Measurements from ENCODE around the gene ACP7. TPM values are rescaled to one million over a fixed set of nuclear protein-coding genes. Genes with fewer than 3 reads are reported as not detected.

ACP7 gene
- total RNA-seq, 1 experiment from 2014 or later: not detected

GRCh38 chr19:39133431-39134270 is 49.5 kb downstream of the ACP7 start:
- BruUV-seq (replicated peaks): no TSS peak
- no peak for DNase-seq (ENCODE audit: unreplicated experiment)
- Mint-ChIP-seq H3K27me3 (ENCODE audit: insufficient read depth, unreplicated experiment) (no peaks in the 10 kb centered on the region), H3K36me3 (ENCODE audit: insufficient read depth, unreplicated experiment) (no peaks in the 10 kb centered on the region), H3K27ac (ENCODE audit: low read depth, unreplicated experiment) (no peak overlapping the region), H3K4me1 (ENCODE audit: insufficient read depth, unreplicated experiment) (peaks cover 8% of the 10 kb centered on the region), H3K9me3 (ENCODE audit: unreplicated experiment) (no peaks in the 10 kb centered on the region), H3K4me3 (ENCODE audit: unreplicated experiment) (no peak overlapping the region)
- no peak for TF ChIP-seq CTCF (IDR thresholded peaks at IDR 0.05; ENCODE audit: unreplicated experiment)
- ChIA-PET POLR2A (no interaction called here), CTCF (interaction anchor here (1.0 kb wide), 1 partner anchor 12 kb away, joined by 3 read pairs; no protein-coding TSS in a partner anchor)
- intact Hi-C loops (cut with micrococcal nuclease): no loop called here

GRCh38 chr19:39135701-39136100 is 51.5 kb downstream of the ACP7 start:
- Mint-ChIP-seq H3K4me1 (ENCODE audit: insufficient read depth, unreplicated experiment) (peaks cover 8% of the 10 kb centered on the region), H3K27me3 (ENCODE audit: insufficient read depth, unreplicated experiment) (no peaks in the 10 kb centered on the region), H3K27ac (ENCODE audit: low read depth, unreplicated experiment) (no peak overlapping the region), H3K9me3 (ENCODE audit: unreplicated experiment) (no peaks in the 10 kb centered on the region), H3K36me3 (ENCODE audit: insufficient read depth, unreplicated experiment) (no peaks in the 10 kb centered on the region), H3K4me3 (ENCODE audit: unreplicated experiment) (no peak overlapping the region)
- DNase-seq (ENCODE audit: unreplicated experiment): no peak
- intact Hi-C loops (cut with micrococcal nuclease): no loop called here
- BruUV-seq (replicated peaks): no TSS peak
- ChIA-PET POLR2A (no interaction called here), CTCF (interaction anchor here (1.0 kb wide), 1 partner anchor 13 kb away, joined by 4 read pairs; no protein-coding TSS in a partner anchor)
- no peak for TF ChIP-seq CTCF (IDR thresholded peaks at IDR 0.05; ENCODE audit: unreplicated experiment)

GRCh38 chr19:39136225-39136940 is 52.2 kb downstream of the ACP7 start:
- no peak for TF ChIP-seq CTCF (IDR thresholded peaks at IDR 0.05; ENCODE audit: unreplicated experiment)
- H3K4me3 Mint-ChIP-seq (ENCODE audit: unreplicated experiment): no peak overlapping the region
- CTCF ChIA-PET: no interaction called here
- peaks cover 3% of the 10 kb centered on the region for H3K36me3 Mint-ChIP-seq (ENCODE audit: insufficient read depth, unreplicated experiment)
- H3K27ac Mint-ChIP-seq (ENCODE audit: low read depth, unreplicated experiment): peak overlapping the region; percentile 85
- intact Hi-C loops (cut with micrococcal nuclease): no loop called here
- no peaks in the 10 kb centered on the region for H3K27me3 Mint-ChIP-seq (ENCODE audit: insufficient read depth, unreplicated experiment)
- POLR2A ChIA-PET: no interaction called here
- BruUV-seq (replicated peaks): no TSS peak
- no peaks in the 10 kb centered on the region for H3K9me3 Mint-ChIP-seq (ENCODE audit: unreplicated experiment)
- DNase-seq (ENCODE audit: unreplicated experiment): no peak
- peaks cover 8% of the 10 kb centered on the region for H3K4me1 Mint-ChIP-seq (ENCODE audit: insufficient read depth, unreplicated experiment)

GRCh38 chr19:39137131-39137530 is 53.0 kb downstream of the ACP7 start:
- Mint-ChIP-seq H3K9me3 (ENCODE audit: unreplicated experiment) (no peaks in the 10 kb centered on the region), H3K27me3 (ENCODE audit: insufficient read depth, unreplicated experiment) (no peaks in the 10 kb centered on the region), H3K27ac (ENCODE audit: low read depth, unreplicated experiment) (peak overlapping the region; percentile 85), H3K4me3 (ENCODE audit: unreplicated experiment) (no peak overlapping the region), H3K4me1 (ENCODE audit: insufficient read depth, unreplicated experiment) (peaks cover 8% of the 10 kb centered on the region), H3K36me3 (ENCODE audit: insufficient read depth, unreplicated experiment) (peaks cover 7% of the 10 kb centered on the region)
- BruUV-seq (replicated peaks): no TSS peak
- intact Hi-C loops (cut with micrococcal nuclease): no loop called here
- CTCF ChIA-PET: no interaction called here
- DNase-seq (ENCODE audit: unreplicated experiment): no peak
- TF ChIP-seq CTCF (IDR thresholded peaks at IDR 0.05; ENCODE audit: unreplicated experiment): no peak
- POLR2A ChIA-PET: interaction anchor here (1.3 kb wide), 1 partner anchor 9 kb away, joined by 4 read pairs; no protein-coding TSS in a partner anchor
